HepG2 (cell line): ENCODE data around the gene SLC12A3. TPM values are rescaled to one million over a fixed set of nuclear protein-coding genes. Genes with fewer than 3 reads are reported as not detected.
A peak's percentile ranks its signal among the peaks of the same experiment; 100 is the strongest.

Experiments used
- CHD2 ChIP-seq: IDR thresholded peaks from 2 replicates; pipeline ENCODE4 v1.6.1; 2011; ENCODE audit warnings: low read depth, low read length, improper control_type of control experiment
- FOXO1 ChIP-seq: sonication (generic); formaldehyde crosslinking; IDR thresholded peaks from 2 replicates; pipeline ENCODE4 v1.4.0; 2020; ENCODE audit warnings: missing genetic modification reagents
- GZF1 ChIP-seq: sonication (generic); formaldehyde crosslinking; IDR thresholded peaks from 2 replicates; pipeline ENCODE4 v1.5.1; 2020; ENCODE audit warnings: mild to moderate bottlenecking, missing genetic modification reagents
- HOXA9 ChIP-seq: sonication (generic); formaldehyde crosslinking; IDR thresholded peaks from 2 replicates; pipeline ENCODE4 v1.8.1; 2022; ENCODE audit warnings: missing genetic modification reagents, mild to moderate bottlenecking, moderate library complexity, borderline replicate concordance
- KDM6A ChIP-seq: IDR thresholded peaks from 2 replicates; pipeline ENCODE4 v1.6.1; 2016; ENCODE audit warnings: low read depth
- KLF15 ChIP-seq: sonication (generic); formaldehyde crosslinking; IDR thresholded peaks from 2 replicates; pipeline ENCODE4 v1.8.1; 2023; ENCODE audit warnings: borderline replicate concordance, mild to moderate bottlenecking, inconsistent platforms, missing genetic modification reagents, mixed read lengths
- PRDM15 ChIP-seq: sonication (generic); formaldehyde crosslinking; IDR thresholded peaks from 2 replicates; pipeline ENCODE4 v1.4.0; 2020; ENCODE audit warnings: missing genetic modification reagents
- SAFB2 ChIP-seq: sonication (generic); formaldehyde crosslinking; IDR thresholded peaks from 2 replicates; pipeline ENCODE4 v1.5.1; 2020; ENCODE audit warnings: missing genetic modification reagents, low read depth, mild to moderate bottlenecking, borderline replicate concordance
- SNAPC2 ChIP-seq: sonication (generic); formaldehyde crosslinking; IDR thresholded peaks from 2 replicates; pipeline ENCODE4 v1.8.1; 2022; ENCODE audit warnings: mild to moderate bottlenecking, missing genetic modification reagents
- THAP9 ChIP-seq: sonication (generic); formaldehyde crosslinking; IDR thresholded peaks from 2 replicates; pipeline ENCODE4; 2020; ENCODE audit warnings: missing genetic modification reagents, mild to moderate bottlenecking, borderline replicate concordance
- TOPORS ChIP-seq: sonication (generic); formaldehyde crosslinking; IDR thresholded peaks from 2 replicates; pipeline ENCODE4 v1.8.0; 2023; ENCODE audit warnings: mild to moderate bottlenecking, missing genetic modification reagents
- USF2 ChIP-seq, 2 experiments: sonication (generic) in 1 of 2; formaldehyde crosslinking in 1 of 2; IDR thresholded peaks; 2 replicates each; pipeline versions ENCODE4 v1.5.1 to v1.6.1; 2011 to 2020; ENCODE audit warnings: borderline replicate concordance in 1 of 2, low read depth in 1 of 2, low read length in 1 of 2, mild to moderate bottlenecking in 1 of 2, missing genetic modification reagents in 1 of 2, moderate library complexity in 1 of 2
- ZNF143 ChIP-seq: sonication (generic); formaldehyde crosslinking; IDR thresholded peaks from 2 replicates; pipeline ENCODE4 v1.4.0; 2020; ENCODE audit warnings: missing genetic modification reagents
- ZNF3 ChIP-seq: IDR thresholded peaks from 2 replicates; pipeline ENCODE4 v1.7.0; 2017; ENCODE audit warnings: inconsistent platforms
- ZNF382 ChIP-seq: sonication (generic); formaldehyde crosslinking; IDR thresholded peaks from 2 replicates; pipeline ENCODE4 v1.5.0; 2020; ENCODE audit warnings: missing genetic modification reagents, mild to moderate bottlenecking, borderline replicate concordance
- ZNF558 ChIP-seq: sonication (generic); formaldehyde crosslinking; IDR thresholded peaks from 2 replicates; pipeline ENCODE4 v1.9.0; 2022; ENCODE audit warnings: mild to moderate bottlenecking, missing genetic modification reagents, borderline replicate concordance
- ZNF564 ChIP-seq: sonication (generic); formaldehyde crosslinking; IDR thresholded peaks from 2 replicates; pipeline ENCODE4 v1.8.1; 2023; ENCODE audit warnings: mild to moderate bottlenecking, missing genetic modification reagents
- ZSCAN9 ChIP-seq: IDR thresholded peaks from 2 replicates; pipeline ENCODE4 v1.6.1; 2016; ENCODE audit warnings: borderline replicate concordance
- polyA plus RNA-seq, 8 experiments: library from polyadenylated mRNA; depleted of rRNA in 3 of 8; stranded (reverse) in 7 of 8; unstranded in 1 of 8; fragments of >200 nt; fragmentation: Illumina TruSeq in 4 of 8; extraction: Trizol in 4 of 8; gene quantifications; 2 replicates each; pipeline versions ENCODE4 v1.2.1 to v1.2.3, GENCODE V29; 2011 to 2016; ENCODE audit warnings: low read depth in 4 of 8, missing spikeins in 1 of 8, mixed read lengths in 1 of 8; ENCODE audit not compliant: insufficient read depth in 1 of 8
- total RNA-seq, 5 experiments: library from RNA; depleted of rRNA; stranded (reverse); fragments of >200 nt; fragmentation: Illumina TruSeq; extraction: Trizol; gene quantifications; 2 replicates each; pipeline ENCODE4 v1.2.3, GENCODE V29; 2016; ENCODE audit warnings: low read depth in 1 of 5

Gene SLC12A3
- total and polyA plus RNA-seq, 2 of the 13 experiments (the other 11 are each of a cell fraction or from before 2014, with no cell fraction given), result 6.2 TPM; not detected in 1

- TF ChIP-seq THAP9 (no peak), ZNF558 (no peak; the same call in 1 of the 2 replicates), ZNF143 (no peak), GZF1 (CRISPR knock-in tag) (no peak; the same call in 1 of the 2 replicates), USF2 (IDR thresholded peaks at IDR 0.05; ENCODE audit: low read depth, low read length) (no peak), USF2 (CRISPR knock-in tag; IDR thresholded peaks at IDR 0.05; ENCODE audit: borderline replicate concordance) (no peak), CHD2 (no peak), HOXA9 (CRISPR knock-in tag) (no peak), PRDM15 (CRISPR knock-in tag) (no peak), SAFB2 (CRISPR knock-in tag) (no peak), ZNF382 (CRISPR knock-in tag) (no peak), TOPORS (no peak), ZNF564 (no peak), KDM6A (peak; percentile 68; the same call in 1 of the 2 replicates), ZNF3 (CRISPR knock-in tag) (0 out of 2 replicates have a peak, but pooled peaks have one; percentile 24), SNAPC2 (CRISPR knock-in tag) (no peak), ZSCAN9 (CRISPR knock-in tag) (peak; percentile 20; the same call in 1 of the 2 replicates), KLF15 (CRISPR knock-in tag) (no peak), FOXO1 (CRISPR knock-in tag) (peak; percentile 53; the same call in 1 of the 2 replicates)
Observed at GRCh38 chr16:56849690-56850680, 15.0 kb upstream of the SLC12A3 start (continued).
